Spleen (tissue), 11 donors: ENCODE data around the gene PHACTR1. TPM values are rescaled to one million over a fixed set of nuclear protein-coding genes. Genes with fewer than 3 reads are reported as not detected.
A peak's percentile ranks its signal among the peaks of the same experiment; 100 is the strongest.

Experiments used
- DNase-seq: peaks from one replicate; pipeline ENCODE4 v3.0.0-alpha.2; 2020
- H3K27ac ChIP-seq, 8 donors: fragments of 200-600 bp; sonication (generic) in 7 of 8; 1 replicate in 4 of 8; 2 replicates in 4 of 8; pipeline versions ENCODE4 v1.5.0 to v1.8.0; 2016 to 2021; ENCODE audit warnings: inconsistent platforms in 4 of 8, mild to moderate bottlenecking in 4 of 8, moderate library complexity in 1 of 8
- H3K27me3 ChIP-seq, 7 donors: fragments of 200-600 bp; sonication (generic) in 6 of 7; replicated peaks in 1 of 7; 1 replicate in 4 of 7; 2 replicates in 3 of 7; pipeline versions ENCODE4 v1.5.0 to v1.8.0; 2016 to 2021; ENCODE audit warnings: inconsistent platforms in 3 of 7, mild to moderate bottlenecking in 1 of 7
- H3K36me3 ChIP-seq, 6 donors: fragments of 200-600 bp; sonication (generic) in 5 of 6; 1 replicate in 4 of 6; 2 replicates in 2 of 6; pipeline versions ENCODE4 v1.5.0 to v1.8.0; 2016 to 2021; ENCODE audit warnings: inconsistent platforms in 2 of 6
- H3K4me1 ChIP-seq, 6 donors: fragments of 200-600 bp; sonication (generic) in 5 of 6; 1 replicate in 3 of 6; 2 replicates in 3 of 6; pipeline versions ENCODE4 v1.5.0 to v1.8.0; 2016 to 2021; ENCODE audit warnings: inconsistent platforms in 3 of 6
- H3K4me3 ChIP-seq, 8 donors: fragments of 200-600 bp; sonication (generic) in 7 of 8; 1 replicate in 4 of 8; 2 replicates in 4 of 8; pipeline versions ENCODE4 v1.5.0 to v1.8.0; 2016 to 2021; ENCODE audit warnings: inconsistent platforms in 4 of 8, mild to moderate bottlenecking in 4 of 8, moderate library complexity in 2 of 8
- H3K9me3 ChIP-seq, 8 donors: fragments of 200-600 bp; sonication (generic) in 7 of 8; 1 replicate in 4 of 8; 2 replicates in 4 of 8; pipeline versions ENCODE4 v1.5.0 to v1.8.0; 2016 to 2021; ENCODE audit warnings: inconsistent platforms in 4 of 8
- CTCF ChIP-seq, 11 experiments: fragments of 200-600 bp in 7 of 11; fragments of 450-650 bp in 4 of 11; sonication (generic) in 4 of 11; IDR thresholded peaks in 8 of 11; conservative IDR thresholded peaks in 3 of 11; 1 replicate in 7 of 11; 2 replicates in 4 of 11; pipeline versions ENCODE4 v1.4.0 to v1.8.0; 2016 to 2021; ENCODE audit warnings: antibody characterized with exemption in 11 of 11, inconsistent platforms in 4 of 11, mild to moderate bottlenecking in 1 of 11
- POLR2A ChIP-seq, 3 donors: fragments of 450-650 bp; IDR thresholded peaks; one replicate each; pipeline ENCODE4 v1.5.1; 2017; ENCODE audit warnings: antibody characterized with exemption in 3 of 3, mild to moderate bottlenecking in 1 of 3
- POLR2AphosphoS5 ChIP-seq, 3 donors: sonication (generic); formaldehyde crosslinking; IDR thresholded peaks; one replicate each; pipeline ENCODE4 v1.5.1; 2017; ENCODE audit warnings: antibody characterized with exemption in 3 of 3
- WGBS, 5 donors: extraction: QIAGEN DNeasy Blood & Tissue Kit in 3 of 5; methylation state at CpG; one replicate each; pipeline versions ENCODE4 v1.1.5 to v1.1.7; 2013 to 2018; 5-methylcytosine and 5-hydroxymethylcytosine counted together
- intact Hi-C: fragments of 100-400 bp; cut with DNase I; formaldehyde crosslinking; loops from one replicate; pipeline ENCODE4 v1.15.0; 2023; ENCODE audit warnings: low total_unique reads
- polyA plus RNA-seq, 3 donors: library from polyadenylated mRNA; stranded (reverse); fragments of 200-250 nt; gene quantifications; one replicate each; pipeline ENCODE4 v1.2.1, GENCODE V29; 2013
- total RNA-seq, 7 donors: library from RNA; depleted of rRNA in 3 of 7; stranded (reverse); fragments of >200 nt in 3 of 7; fragmentation: NEBNext Ultra II Directional in 4 of 7; extraction: Animal tissue kit (Norgen Biotek cat#: 25700) in 4 of 7; gene quantifications; one replicate each; pipeline versions ENCODE4 v1.1.0 to v1.2.1, GENCODE V29; 2016 to 2021
- donor health status: healthy with polysubstance abuse.
- donor health status: DM: no; HTN: no; CAD: no; lungs with moderate emphysema.
- donor health status: DM: no; HTN: no; CAD: no.
- donor health status: Bipolar disorder and iron deficiency.
- donor health status: healthy.
- donor health status: DM: no; HTN: no; CAD: no.
- donor health status: DM: yes; HTN: yes; CAD: no.

Gene PHACTR1
- total and polyA plus RNA-seq, 10 donors, result 8.5 to 45.3 (median 30.8) TPM

- no peak for DNase-seq
- peaks cover 0 to 21% (median 15%) of the 10 kb centered on the region in 6 donors for H3K4me1 ChIP-seq
- H3K27me3 ChIP-seq, result peaks cover 0 to 4% (median 0%) of the 10 kb centered on the region in 7 donors
- no peak overlapping the region for H3K27ac ChIP-seq
- peaks cover 0 to 14% (median 0%) of the 10 kb centered on the region in 6 donors for H3K36me3 ChIP-seq
- WGBS, 5 donors, result 58 to 76% (median 72%) methylated on average over 9 of the region's 9 CpGs
- intact Hi-C loops, result no loop called here
- no peaks in the 10 kb centered on the region for H3K9me3 ChIP-seq
- TF ChIP-seq POLR2AphosphoS5 (IDR thresholded peaks at IDR 0.05) (peak in 2 of 3 donors; percentile 18 to 22), POLR2A (IDR thresholded peaks at IDR 0.05) (no peak), CTCF (IDR thresholded peaks at IDR 0.05 in 8 of 11, conservative IDR thresholded peaks at IDR 0.05 in 3 of 11) (peak in 1 of 11 experiments; percentile 14)
- peak overlapping the region in 1 of 8 donors; percentile 8 for H3K4me3 ChIP-seq
Measured at GRCh38 chr6:13229205-13230085, 512.9 kb downstream of the PHACTR1 start.

GRCh38 chr6:13233106-13233505 is 516.5 kb downstream of the PHACTR1 start:
- WGBS, 5 donors, result 88 to 100% (median 95%) methylated on average over 1 of the region's 1 CpG
- no peak for DNase-seq
- Histone ChIP-seq H3K4me1 (peaks cover 0 to 27% (median 15%) of the 10 kb centered on the region in 6 donors), H3K4me3 (no peak overlapping the region), H3K36me3 (peaks cover 0 to 14% (median 0%) of the 10 kb centered on the region in 6 donors), H3K27ac (no peak overlapping the region), H3K9me3 (no peaks in the 10 kb centered on the region), H3K27me3 (no peaks in the 10 kb centered on the region)
- no peak for TF ChIP-seq POLR2A (IDR thresholded peaks at IDR 0.05)
- no peak for TF ChIP-seq CTCF (IDR thresholded peaks at IDR 0.05 in 8 of 11, conservative IDR thresholded peaks at IDR 0.05 in 3 of 11)
- no peak for TF ChIP-seq POLR2AphosphoS5 (IDR thresholded peaks at IDR 0.05)
- intact Hi-C loops, result no loop called here

GRCh38 chr6:13234130-13234529 is 517.6 kb downstream of the PHACTR1 start:
- 90 to 100% (median 94%) methylated on average over 1 of the region's 1 CpG for WGBS, 5 donors
- H3K27ac ChIP-seq, result no peak overlapping the region
- no peak for TF ChIP-seq CTCF (IDR thresholded peaks at IDR 0.05 in 8 of 11, conservative IDR thresholded peaks at IDR 0.05 in 3 of 11)
- TF ChIP-seq POLR2AphosphoS5 (IDR thresholded peaks at IDR 0.05), result no peak
- TF ChIP-seq POLR2A (IDR thresholded peaks at IDR 0.05), result no peak

GRCh38 chr6:13235339-13235738 is 518.8 kb downstream of the PHACTR1 start:
- 57 to 87% (median 79%) methylated on average over 2 of the region's 2 CpGs for WGBS, 5 donors
- no peaks in the 10 kb centered on the region for H3K27me3 ChIP-seq
- H3K4me3 ChIP-seq, result no peak overlapping the region
- no peak overlapping the region for H3K27ac ChIP-seq
- intact Hi-C loops, result no loop called here
- TF ChIP-seq POLR2A (IDR thresholded peaks at IDR 0.05), result no peak
- TF ChIP-seq CTCF (IDR thresholded peaks at IDR 0.05 in 8 of 11, conservative IDR thresholded peaks at IDR 0.05 in 3 of 11), result no peak
- TF ChIP-seq POLR2AphosphoS5 (IDR thresholded peaks at IDR 0.05), result no peak
- no peaks in the 10 kb centered on the region for H3K9me3 ChIP-seq
- H3K36me3 ChIP-seq, result peaks cover 0 to 9% (median 0%) of the 10 kb centered on the region in 6 donors
- H3K4me1 ChIP-seq, result peaks cover 0 to 9% (median 0%) of the 10 kb centered on the region in 6 donors
- DNase-seq, result no peak

More at GRCh38 chr6:13234130-13234529, 517.6 kb downstream of the PHACTR1 start:
- H3K4me1 ChIP-seq, result peaks cover 0 to 21% (median 11%) of the 10 kb centered on the region in 6 donors
- H3K9me3 ChIP-seq, result no peaks in the 10 kb centered on the region
- DNase-seq, result no peak
- H3K4me3 ChIP-seq, result no peak overlapping the region
- H3K27me3 ChIP-seq, result no peaks in the 10 kb centered on the region
- intact Hi-C loops, result no loop called here
- peaks cover 0 to 14% (median 0%) of the 10 kb centered on the region in 6 donors for H3K36me3 ChIP-seq
